ENCODE measurements around the gene DAGLA. TPM values are rescaled to one million over a fixed set of nuclear protein-coding genes. Genes with fewer than 3 reads are reported as not detected.
A peak's percentile ranks its signal among the peaks of the same experiment; 100 is the strongest.

DAGLA gene
- total RNA-seq, 1 donor from 2014 or later: 8.7 TPM

GRCh38 chr11:61756452-61757212, 76.4 kb downstream of the DAGLA start:
- DNase-seq (ENCODE audit: low spot score, unreplicated experiment): peak; percentile 43
- Mint-ChIP-seq H3K27me3 (no peaks in the 10 kb centered on the region), H3K36me3 (ENCODE audit: insufficient read depth) (no peaks in the 10 kb centered on the region), H3K4me3 (ENCODE audit: low read depth) (peak overlapping the region; percentile 59), H3K4me1 (ENCODE audit: low read depth) (peaks cover 60% of the 10 kb centered on the region), H3K27ac (peak overlapping the region; percentile 95), H3K9me3 (ENCODE audit: low read depth) (no peaks in the 10 kb centered on the region)
- TF ChIP-seq, protein P1, sequence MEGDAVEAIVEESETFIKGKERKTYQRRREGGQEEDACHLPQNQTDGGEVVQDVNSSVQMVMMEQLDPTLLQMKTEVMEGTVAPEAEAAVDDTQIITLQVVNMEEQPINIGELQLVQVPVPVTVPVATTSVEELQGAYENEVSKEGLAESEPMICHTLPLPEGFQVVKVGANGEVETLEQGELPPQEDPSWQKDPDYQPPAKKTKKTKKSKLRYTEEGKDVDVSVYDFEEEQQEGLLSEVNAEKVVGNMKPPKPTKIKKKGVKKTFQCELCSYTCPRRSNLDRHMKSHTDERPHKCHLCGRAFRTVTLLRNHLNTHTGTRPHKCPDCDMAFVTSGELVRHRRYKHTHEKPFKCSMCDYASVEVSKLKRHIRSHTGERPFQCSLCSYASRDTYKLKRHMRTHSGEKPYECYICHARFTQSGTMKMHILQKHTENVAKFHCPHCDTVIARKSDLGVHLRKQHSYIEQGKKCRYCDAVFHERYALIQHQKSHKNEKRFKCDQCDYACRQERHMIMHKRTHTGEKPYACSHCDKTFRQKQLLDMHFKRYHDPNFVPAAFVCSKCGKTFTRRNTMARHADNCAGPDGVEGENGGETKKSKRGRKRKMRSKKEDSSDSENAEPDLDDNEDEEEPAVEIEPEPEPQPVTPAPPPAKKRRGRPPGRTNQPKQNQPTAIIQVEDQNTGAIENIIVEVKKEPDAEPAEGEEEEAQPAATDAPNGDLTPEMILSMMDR (IDR thresholded peaks at IDR 0.05; ENCODE audit: unreplicated experiment): no peak

DNA sequence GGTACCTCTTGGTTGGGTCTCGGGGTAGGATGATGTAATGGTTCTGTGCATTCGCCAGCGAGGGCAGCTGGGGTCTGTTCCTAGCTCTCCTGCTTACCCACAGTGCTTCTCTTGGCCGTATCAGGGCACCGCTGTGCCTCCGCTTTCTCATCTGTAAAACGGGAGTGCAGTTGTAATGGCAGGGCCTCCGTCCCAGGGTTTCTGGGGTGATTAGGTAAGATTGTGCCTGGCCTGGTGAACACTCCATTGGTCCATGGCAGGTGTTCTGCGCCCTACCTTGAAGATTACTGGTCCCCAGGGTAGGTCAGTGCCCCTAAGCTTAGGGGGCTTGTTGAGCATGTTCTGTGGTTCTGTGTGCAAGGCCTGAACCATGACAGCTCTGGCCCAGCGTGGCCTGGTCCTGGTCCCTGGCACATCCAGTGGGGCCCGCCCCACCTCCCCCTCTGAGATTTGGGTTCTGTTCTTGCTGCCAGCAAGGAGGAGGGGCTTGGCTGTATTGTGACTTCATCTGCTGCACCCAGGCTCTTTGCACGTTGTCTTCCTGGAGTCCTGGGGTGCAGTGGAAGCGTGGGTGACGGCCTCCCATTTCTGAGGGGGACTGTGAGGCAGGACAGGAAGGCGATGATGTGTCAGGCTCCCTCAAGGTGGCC, 77.1 kb downstream of the DAGLA start:
- H3K27me3 Mint-ChIP-seq: no peaks in the 10 kb centered on the region
- H3K9me3 Mint-ChIP-seq (ENCODE audit: low read depth): no peaks in the 10 kb centered on the region
- H3K4me1 Mint-ChIP-seq (ENCODE audit: low read depth): peaks cover 64% of the 10 kb centered on the region
- peak overlapping the region; percentile 95 for H3K27ac Mint-ChIP-seq
- TF ChIP-seq, protein P1 (IDR thresholded peaks at IDR 0.05; ENCODE audit: unreplicated experiment): no peak
- no peaks in the 10 kb centered on the region for H3K36me3 Mint-ChIP-seq (ENCODE audit: insufficient read depth)
- H3K4me3 Mint-ChIP-seq (ENCODE audit: low read depth): peak overlapping the region; percentile 6
- no peak for DNase-seq (ENCODE audit: low spot score, unreplicated experiment)

DNA sequence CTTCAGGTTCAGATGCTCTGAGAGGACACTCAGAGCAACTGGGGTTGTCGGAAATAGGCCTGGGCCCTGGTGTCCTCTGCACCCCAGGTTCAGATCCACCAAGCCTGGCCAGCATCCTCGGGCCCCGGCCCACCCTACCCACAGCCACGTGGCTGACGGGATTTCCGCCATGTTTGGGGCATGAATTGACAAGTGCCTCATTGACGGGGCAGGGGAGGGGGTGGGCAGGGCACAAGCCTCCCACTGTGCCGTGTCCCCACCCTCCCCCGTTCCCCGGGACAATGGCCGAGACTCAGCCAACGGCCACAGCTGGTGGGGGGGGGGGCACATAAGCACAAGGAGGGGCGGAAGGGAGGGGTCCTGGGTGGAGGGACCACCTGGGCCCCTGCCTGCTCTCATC, 80.8 kb downstream of the DAGLA start:
- Mint-ChIP-seq H3K36me3 (ENCODE audit: insufficient read depth) (no peaks in the 10 kb centered on the region), H3K27ac (no peak overlapping the region), H3K4me3 (ENCODE audit: low read depth) (no peak overlapping the region), H3K4me1 (ENCODE audit: low read depth) (peaks cover 44% of the 10 kb centered on the region), H3K9me3 (ENCODE audit: low read depth) (no peaks in the 10 kb centered on the region), H3K27me3 (no peaks in the 10 kb centered on the region)
- no peak for DNase-seq (ENCODE audit: low spot score, unreplicated experiment)
- TF ChIP-seq, protein P1 (IDR thresholded peaks at IDR 0.05; ENCODE audit: unreplicated experiment): no peak

DNA sequence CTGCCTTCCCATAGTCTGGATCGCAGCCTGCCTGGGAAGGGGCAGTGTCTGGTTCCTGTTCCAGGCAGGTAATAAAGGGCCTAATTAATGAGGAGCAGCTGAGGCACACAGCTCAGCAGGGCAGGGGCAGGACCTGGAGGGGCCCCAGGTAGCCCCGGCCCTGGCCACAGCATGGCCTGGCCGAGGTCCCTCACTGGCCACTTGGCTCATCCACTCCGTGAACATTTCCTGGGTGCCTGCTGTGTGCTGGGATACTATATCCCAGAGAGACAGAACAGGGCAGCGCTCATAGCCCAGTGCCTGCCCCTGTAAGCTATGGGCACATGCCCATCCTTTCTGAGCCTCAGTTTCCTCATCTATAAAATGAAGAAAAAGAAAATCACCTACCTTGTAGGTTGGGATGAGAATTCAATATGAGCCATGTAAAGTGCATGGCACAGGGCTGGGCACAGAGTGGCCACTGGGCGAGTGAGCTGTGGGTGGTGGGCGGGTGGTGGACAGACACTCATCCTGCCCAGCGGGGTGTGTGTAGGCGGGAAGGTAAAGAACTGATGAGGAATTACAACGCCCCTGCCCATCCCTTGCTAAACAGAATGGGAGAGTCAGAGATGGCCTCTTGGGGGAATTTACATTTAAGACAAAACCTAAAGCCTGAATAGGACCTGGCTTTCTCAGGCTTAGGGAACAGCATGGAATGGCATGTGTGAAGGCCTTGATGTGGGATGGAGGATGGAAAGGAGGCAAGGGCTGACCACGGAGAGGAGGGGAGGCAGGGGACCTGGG, 81.4 kb downstream of the DAGLA start:
- H3K27me3 Mint-ChIP-seq: no peaks in the 10 kb centered on the region
- no peak for DNase-seq (ENCODE audit: low spot score, unreplicated experiment)
- H3K36me3 Mint-ChIP-seq (ENCODE audit: insufficient read depth): no peaks in the 10 kb centered on the region
- no peaks in the 10 kb centered on the region for H3K9me3 Mint-ChIP-seq (ENCODE audit: low read depth)
- peak overlapping the region; percentile 82 for H3K27ac Mint-ChIP-seq
- no peak overlapping the region for H3K4me3 Mint-ChIP-seq (ENCODE audit: low read depth)
- H3K4me1 Mint-ChIP-seq (ENCODE audit: low read depth): peaks cover 38% of the 10 kb centered on the region
- TF ChIP-seq, protein P1 (IDR thresholded peaks at IDR 0.05; ENCODE audit: unreplicated experiment): no peak

GRCh38 chr11:61762223-61762615, 82.0 kb downstream of the DAGLA start:
- Mint-ChIP-seq H3K27me3 (no peaks in the 10 kb centered on the region), H3K9me3 (ENCODE audit: low read depth) (no peaks in the 10 kb centered on the region), H3K36me3 (ENCODE audit: insufficient read depth) (no peaks in the 10 kb centered on the region), H3K27ac (peak overlapping the region; percentile 82), H3K4me3 (ENCODE audit: low read depth) (no peak overlapping the region), H3K4me1 (ENCODE audit: low read depth) (peaks cover 32% of the 10 kb centered on the region)
- no peak for DNase-seq (ENCODE audit: low spot score, unreplicated experiment)
- TF ChIP-seq, protein P1 (IDR thresholded peaks at IDR 0.05; ENCODE audit: unreplicated experiment): no peak
